ENCODE measurements around the gene ATXN1.
"Not testable (repeated sequence)": the region's sequence is repeated elsewhere in the genome, so short reads cannot be mapped to it uniquely, and the experiment has no call there.

Gene ATXN1

GRCh38 chr6:16383607-16384206 lies 377.6 kb downstream of the ATXN1 start:
- DNase-seq (ENCODE audit: low spot score) = no peak

- DNase-seq (ENCODE audit: low spot score) = not testable (repeated sequence)
Measured at GRCh38 chr6:16381968-16382367, 379.3 kb downstream of the ATXN1 start.

- no peak for DNase-seq (ENCODE audit: low spot score)
Measured at GRCh38 chr6:16380220-16380809, 380.9 kb downstream of the ATXN1 start.

GRCh38 chr6:16378360-16378759 lies 382.9 kb downstream of the ATXN1 start:
- not testable (repeated sequence) for DNase-seq (ENCODE audit: low spot score)

GRCh38 chr6:16377470-16377869 lies 383.8 kb downstream of the ATXN1 start:
- no peak for DNase-seq (ENCODE audit: low spot score)

- DNase-seq (ENCODE audit: low spot score) = no peak
Measured at GRCh38 chr6:16375843-16376242, 385.4 kb downstream of the ATXN1 start.

- DNase-seq (ENCODE audit: low spot score) = no peak
Measured at GRCh38 chr6:16375206-16375605, 386.1 kb downstream of the ATXN1 start.

GRCh38 chr6:16374461-16375200 lies 386.6 kb downstream of the ATXN1 start:
- no peak for DNase-seq (ENCODE audit: low spot score)

GRCh38 chr6:16374016-16374415 lies 387.2 kb downstream of the ATXN1 start:
- no peak for DNase-seq (ENCODE audit: low spot score)

- no peak for DNase-seq (ENCODE audit: low spot score)
Measured at GRCh38 chr6:16372029-16372776, 389.1 kb downstream of the ATXN1 start.

GRCh38 chr6:16371401-16371800 lies 389.9 kb downstream of the ATXN1 start:
- DNase-seq (ENCODE audit: low spot score) = no peak

- no peak for DNase-seq (ENCODE audit: low spot score)
Measured at GRCh38 chr6:16370943-16371342, 390.3 kb downstream of the ATXN1 start.

GRCh38 chr6:16369989-16370388 lies 391.3 kb downstream of the ATXN1 start:
- no peak for DNase-seq (ENCODE audit: low spot score)

- DNase-seq (ENCODE audit: low spot score) = no peak
Measured at GRCh38 chr6:16369140-16369745, 392.0 kb downstream of the ATXN1 start.

GRCh38 chr6:16367571-16367970 lies 393.7 kb downstream of the ATXN1 start:
- DNase-seq (ENCODE audit: low spot score) = no peak

- DNase-seq (ENCODE audit: low spot score) = no peak
Measured at GRCh38 chr6:16363749-16364148, 397.5 kb downstream of the ATXN1 start.

- DNase-seq (ENCODE audit: low spot score) = no peak
Measured at GRCh38 chr6:16362819-16363589, 398.3 kb downstream of the ATXN1 start.

GRCh38 chr6:16362296-16362695 lies 399.0 kb downstream of the ATXN1 start:
- DNase-seq (ENCODE audit: low spot score) = no peak

- no peak for DNase-seq (ENCODE audit: low spot score)
Measured at GRCh38 chr6:16361861-16362260, 399.4 kb downstream of the ATXN1 start.

GRCh38 chr6:16361121-16361520 lies 400.1 kb downstream of the ATXN1 start:
- no peak for DNase-seq (ENCODE audit: low spot score)

- no peak for DNase-seq (ENCODE audit: low spot score)
Measured at GRCh38 chr6:16360365-16360764, 400.9 kb downstream of the ATXN1 start.

- no peak for DNase-seq (ENCODE audit: low spot score)
Measured at GRCh38 chr6:16359563-16359962, 401.7 kb downstream of the ATXN1 start.
